Stimulated activated CD8-positive, alpha-beta memory T cell treated with anti-CD3 and anti-CD28 coated beads, Interleukin-2, amount 100 ng/mL, for 1 hour (primary cell): ENCODE data around the gene CARS2.
A peak's percentile ranks its signal among the peaks of the same experiment; 100 is the strongest.
"Not testable (repeated sequence)": the region's sequence is repeated elsewhere in the genome, so short reads cannot be mapped to it uniquely, and the experiment has no call there.

ENCODE experiments used
- DNase-seq, 2 donors: peaks; one replicate each; pipeline ENCODE4 v3.0.0-alpha.2; 2020; ENCODE audit warnings: low read depth in 2 of 2

Gene CARS2, protein sequence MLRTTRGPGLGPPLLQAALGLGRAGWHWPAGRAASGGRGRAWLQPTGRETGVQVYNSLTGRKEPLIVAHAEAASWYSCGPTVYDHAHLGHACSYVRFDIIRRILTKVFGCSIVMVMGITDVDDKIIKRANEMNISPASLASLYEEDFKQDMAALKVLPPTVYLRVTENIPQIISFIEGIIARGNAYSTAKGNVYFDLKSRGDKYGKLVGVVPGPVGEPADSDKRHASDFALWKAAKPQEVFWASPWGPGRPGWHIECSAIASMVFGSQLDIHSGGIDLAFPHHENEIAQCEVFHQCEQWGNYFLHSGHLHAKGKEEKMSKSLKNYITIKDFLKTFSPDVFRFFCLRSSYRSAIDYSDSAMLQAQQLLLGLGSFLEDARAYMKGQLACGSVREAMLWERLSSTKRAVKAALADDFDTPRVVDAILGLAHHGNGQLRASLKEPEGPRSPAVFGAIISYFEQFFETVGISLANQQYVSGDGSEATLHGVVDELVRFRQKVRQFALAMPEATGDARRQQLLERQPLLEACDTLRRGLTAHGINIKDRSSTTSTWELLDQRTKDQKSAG

DNA sequence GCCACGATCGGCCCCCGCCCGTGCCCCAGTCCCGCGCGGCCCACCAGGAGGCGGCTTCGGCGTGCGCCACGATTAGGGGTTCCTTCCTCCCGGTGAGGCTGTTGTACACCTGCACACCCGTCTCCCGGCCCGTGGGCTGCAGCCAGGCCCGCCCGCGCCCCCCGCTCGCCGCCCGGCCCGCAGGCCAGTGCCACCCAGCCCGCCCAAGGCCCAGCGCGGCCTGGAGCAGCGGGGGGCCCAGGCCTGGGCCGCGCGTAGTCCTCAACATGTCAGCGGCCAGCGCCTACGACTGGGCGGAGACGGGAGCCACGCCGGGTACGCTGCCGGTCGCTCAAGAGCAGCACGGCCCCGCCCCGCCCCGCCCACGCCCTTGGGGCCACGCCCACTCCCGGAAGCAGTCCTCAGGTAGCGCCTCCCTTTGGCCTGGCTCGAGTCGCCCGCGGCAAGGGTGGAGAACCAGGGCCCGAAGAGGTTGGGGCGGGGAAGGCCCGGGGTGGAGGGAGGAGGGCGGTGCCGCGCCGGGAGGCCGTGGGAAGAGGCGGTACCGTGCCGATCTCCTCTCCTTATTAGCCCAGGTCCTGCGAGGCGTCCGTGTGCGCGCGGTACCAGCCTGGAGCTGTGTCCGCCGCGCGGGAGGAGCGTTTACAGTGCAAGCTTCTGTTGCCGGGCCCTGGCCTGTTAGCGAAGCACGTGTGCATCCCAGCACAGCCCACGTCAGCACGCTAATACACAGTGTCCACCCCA, at the start of gene CARS2:
Gene CARS2 (minus strand): TSS at position 291 of the 744 bp plus-strand sequence. CDS start 23 bp downstream, at position 268.
- peak; percentile 87 to 89 for DNase-seq

DNA sequence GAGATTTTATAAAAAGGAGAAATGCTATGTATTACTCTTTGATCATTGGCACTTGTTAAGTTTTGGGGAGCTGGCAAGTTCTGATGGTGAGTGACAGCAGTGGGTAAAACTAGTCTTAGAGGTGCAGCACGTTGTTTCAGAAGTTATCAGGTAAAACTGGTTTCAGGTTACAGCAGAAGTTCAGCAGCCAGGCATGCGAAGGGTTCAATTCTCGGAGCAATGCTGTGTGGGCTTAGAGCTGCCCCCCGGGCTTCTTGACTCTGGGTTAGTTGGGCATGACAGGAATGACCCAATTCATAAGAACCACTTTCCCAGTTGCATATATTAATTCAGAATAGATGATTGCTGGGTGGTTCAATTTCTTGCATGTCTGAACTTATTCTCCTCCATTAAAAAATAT, 42.4 kb upstream of the CARS2 start:
- no peak for DNase-seq

DNA sequence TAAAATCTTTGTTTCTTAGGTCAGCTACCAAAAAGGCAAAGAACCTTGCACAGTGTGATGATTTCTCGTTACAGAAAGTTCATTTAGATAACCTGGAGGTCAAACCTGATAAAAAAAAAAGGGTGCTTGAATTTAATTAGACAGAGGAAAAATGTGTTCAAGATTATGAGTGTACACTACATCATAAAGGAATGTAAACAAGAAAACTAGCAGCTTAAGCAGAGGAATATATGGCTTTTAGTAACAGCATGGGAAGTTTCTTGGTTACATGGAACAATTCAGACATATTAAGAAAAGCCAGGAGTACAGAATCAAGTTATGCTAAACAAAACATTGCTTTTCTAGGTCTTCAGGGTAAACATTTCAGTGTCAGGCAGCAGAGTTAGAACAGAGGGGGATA, 40.5 kb upstream of the CARS2 start:
- no peak for DNase-seq

DNA sequence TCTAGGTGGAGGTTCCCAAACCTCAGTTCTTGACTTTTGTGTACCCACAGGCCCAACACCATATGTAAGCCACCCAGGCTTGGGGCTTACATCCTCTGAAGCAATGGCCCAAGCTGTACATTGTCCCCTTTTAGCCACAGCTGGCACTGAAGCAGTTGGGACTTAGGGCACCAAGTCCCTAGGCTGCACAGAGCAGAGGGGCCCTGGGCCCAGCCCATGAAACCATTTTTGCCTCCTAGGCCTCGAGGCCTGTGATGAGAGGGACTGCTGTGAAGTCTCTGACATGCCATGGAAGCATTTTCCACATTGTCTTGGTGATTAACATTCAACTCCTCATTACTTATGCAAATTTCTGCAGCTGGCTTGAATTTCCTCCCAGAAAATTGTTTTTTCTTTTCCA, 37.8 kb upstream of the CARS2 start:
- DNase-seq, result no peak

DNA sequence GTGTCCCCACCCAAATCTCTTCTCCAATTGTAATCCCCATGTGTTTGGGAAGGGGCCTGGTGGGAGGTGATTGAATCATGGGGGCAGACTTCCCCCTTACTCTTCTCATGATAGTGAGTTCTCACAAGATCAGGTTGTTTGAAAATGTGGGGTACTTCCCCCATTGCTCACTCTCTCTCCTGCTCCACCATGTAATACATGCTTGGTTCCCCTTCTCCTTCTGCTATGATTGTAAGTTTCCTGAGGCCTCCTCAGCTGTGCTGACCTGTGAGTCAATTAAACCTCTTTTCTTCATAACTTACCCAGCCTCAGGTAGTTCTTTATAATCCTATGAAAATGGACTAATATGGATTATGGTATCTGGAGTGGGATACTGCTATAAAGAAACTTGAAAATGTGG, 31.6 kb upstream of the CARS2 start:
- no peak for DNase-seq

DNA sequence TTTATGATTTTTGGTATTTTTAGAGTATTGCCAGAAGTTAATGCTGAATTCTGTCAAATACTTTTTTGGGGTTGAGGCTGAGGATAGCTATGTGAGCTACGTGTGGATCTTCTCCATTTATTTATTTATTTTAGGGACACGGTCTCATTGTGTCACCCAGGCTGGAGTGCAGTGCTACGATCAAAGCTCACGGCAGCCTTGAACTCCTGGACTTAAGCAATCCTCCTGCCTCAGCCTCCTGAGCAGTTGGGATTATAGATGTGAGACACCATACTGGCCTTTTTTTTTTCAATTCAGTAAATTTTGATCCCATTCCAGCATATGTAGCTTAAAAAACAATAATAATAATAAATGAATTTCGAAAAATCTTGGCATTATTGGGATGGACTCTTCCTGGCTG, 28.6 kb upstream of the CARS2 start:
- DNase-seq, result no peak

DNA sequence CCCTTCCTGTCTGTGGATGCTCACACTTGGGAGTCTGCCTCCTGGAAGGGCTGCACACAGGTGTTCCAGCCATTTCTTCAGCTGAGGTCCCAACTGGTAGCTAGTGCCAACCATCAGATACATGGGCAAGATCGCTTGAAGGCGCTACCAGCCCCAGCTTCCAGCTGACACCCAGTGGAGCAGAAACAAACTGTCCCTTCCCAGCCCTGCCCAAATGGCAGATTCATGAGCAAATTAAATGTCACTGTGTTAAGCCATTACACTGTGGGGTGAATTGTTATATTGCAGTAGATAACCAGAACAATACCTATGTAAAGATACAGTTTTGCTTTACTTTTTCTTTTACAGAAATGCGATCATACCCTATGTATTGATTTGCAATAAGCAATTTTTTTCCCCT, 25.2 kb upstream of the CARS2 start:
- DNase-seq, result no peak

DNA sequence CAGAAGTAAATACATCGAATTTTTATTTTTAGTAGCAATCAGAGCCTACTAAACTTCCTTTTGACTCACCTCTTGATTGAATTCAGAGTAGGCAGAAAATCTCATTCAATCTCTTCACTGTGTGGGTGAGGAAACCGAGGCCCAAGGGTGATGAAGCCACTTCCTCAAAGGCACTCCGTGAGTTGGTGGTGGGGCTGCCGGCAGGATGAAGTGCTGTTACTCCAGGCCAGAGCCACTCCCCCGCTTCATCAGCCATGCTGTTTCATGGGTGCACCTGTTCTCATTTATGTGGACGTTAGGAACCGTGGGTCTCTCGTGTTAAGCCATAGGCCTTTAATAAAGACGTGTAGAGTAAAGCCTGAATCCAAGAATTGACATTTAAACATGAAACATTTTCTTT, 20.8 kb upstream of the CARS2 start:
- peak in 1 of 2 donors; percentile 30 for DNase-seq

DNA sequence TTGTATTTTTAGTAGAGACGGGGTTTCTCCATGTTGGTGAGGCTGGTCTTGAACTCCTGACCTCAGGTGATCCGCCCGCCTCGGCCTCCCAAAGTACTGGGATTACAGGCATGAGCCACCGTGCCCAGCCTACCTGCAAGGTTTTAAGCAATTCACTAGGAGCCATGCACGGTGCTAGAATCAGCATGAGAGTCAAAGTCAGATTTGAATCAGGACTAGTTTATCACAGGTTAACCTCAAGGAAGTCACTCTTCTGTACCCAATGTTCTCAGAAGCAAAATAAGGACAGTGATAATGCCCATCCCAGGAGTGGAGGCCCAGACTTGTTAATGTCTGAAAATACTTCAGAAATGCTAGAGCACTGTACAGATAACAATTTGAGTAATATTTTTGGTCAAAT, 20.2 kb upstream of the CARS2 start:
- not testable (repeated sequence) for DNase-seq

DNA sequence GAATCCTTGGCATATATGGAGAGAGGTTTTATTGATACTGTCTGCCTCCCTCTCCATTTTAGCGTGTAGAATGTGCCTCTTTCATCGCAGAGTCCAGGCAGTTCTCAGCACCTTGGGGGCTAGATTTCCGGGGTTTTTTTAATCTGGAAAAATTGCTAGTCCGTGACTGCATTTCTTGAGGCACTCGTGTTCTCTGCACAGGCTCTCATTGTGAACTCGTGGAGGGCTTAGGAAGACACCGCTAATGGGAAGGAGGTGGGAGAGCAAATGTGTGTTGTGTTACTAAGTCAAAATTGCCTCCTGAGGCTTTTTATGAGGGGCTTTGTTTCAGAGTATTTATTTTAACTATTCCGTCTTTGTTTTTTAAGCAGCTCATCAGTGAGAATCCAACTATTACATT, 17.7 kb upstream of the CARS2 start:
- DNase-seq, result no peak

DNA sequence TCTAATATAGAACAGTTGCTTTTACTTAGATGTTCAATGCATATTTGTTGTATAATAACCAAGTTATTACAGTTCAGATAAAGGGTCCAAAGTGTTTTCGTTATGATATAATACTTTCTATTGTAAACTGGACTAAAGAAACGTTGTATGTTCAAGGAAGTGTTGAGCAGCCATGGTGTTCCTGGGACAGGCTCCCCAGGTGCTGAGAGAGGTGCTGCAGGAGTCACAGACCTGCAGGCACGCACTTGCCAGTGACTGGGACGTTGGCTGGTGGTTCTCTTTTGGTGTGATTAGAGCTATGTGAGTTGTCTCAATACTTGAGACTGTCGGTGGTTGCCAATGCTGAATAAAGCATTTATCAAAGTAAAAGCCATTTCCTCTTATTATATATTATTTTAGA, 17.1 kb upstream of the CARS2 start:
- no peak for DNase-seq

DNA sequence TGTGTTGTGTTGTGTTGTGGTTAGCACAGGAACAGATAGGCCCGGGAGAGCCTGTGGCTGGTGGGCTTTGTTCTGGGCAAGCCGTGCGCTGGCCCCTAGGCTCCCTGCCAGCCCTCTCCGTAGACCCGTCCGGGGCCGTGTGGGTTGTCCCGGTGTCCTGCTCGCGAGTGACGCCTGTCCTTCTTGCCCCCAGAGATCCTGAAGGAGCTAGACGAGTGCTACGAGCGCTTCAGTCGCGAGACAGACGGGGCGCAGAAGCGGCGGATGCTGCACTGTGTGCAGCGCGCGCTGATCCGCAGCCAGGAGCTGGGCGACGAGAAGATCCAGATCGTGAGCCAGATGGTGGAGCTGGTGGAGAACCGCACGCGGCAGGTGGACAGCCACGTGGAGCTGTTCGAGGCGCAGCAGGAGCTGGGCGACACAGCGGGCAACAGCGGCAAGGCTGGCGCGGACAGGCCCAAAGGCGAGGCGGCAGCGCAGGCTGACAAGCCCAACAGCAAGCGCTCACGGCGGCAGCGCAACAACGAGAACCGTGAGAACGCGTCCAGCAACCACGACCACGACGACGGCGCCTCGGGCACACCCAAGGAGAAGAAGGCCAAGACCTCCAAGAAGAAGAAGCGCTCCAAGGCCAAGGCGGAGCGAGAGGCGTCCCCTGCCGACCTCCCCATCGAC, 13.3 kb upstream of the CARS2 start:
- no peak for DNase-seq

DNA sequence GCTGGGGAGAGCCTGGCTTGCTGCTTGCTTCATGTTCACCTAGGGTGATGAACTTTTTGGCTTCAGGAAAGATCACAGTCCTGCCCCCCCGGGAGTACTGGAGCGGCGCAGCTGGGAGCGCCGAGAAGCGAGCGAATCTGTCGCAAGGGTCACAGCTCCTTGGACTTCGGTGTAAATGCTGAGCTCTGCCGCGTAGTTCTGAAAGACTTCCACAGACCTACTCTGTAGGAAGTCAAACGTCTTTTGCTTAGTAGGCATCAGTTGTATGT, 10.3 kb upstream of the CARS2 start:
- no peak for DNase-seq

DNA sequence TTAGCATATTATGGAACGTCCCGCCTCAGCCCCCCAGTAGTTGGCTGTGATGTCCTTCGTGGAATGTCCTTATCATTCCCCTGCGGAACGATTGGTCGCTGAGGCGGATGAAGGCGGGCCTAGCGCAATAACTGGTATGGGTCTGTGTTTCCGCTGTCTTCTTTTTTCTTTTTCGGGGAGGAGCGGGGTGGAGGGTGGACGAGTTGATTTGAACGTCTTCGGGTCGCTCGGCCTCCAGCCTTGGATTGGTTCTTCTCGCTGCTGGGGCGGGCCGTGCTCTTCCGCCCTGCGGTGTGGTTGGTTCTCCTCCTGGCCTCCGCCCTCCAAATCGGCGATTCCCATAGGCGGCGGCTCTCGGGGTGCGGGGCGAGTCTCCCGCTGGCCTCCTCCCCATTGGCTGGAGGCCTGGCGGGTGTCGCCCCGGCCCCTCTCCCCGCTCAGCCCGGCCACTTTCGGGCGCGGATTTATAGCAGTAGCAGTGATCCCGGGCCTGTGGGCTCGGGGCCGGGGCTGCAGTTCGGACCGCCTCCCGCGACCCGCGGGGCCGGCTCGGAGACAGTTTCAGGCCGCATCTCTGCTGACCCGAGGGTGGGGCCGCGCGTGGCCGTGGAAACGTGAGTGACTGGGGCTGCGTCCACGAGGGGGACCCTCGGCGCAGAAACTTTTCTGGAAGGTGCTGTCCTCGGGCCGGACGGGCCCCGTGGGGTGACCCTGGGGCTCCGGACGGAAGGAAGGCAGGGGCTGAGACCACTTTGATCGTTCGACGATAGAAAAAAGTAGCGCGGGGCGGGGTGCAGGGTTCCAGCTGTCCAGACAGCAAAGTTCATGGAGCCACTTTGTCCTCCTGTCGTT, 9.7 kb upstream of the CARS2 start:
- DNase-seq, result peak; percentile 87 to 93

DNA sequence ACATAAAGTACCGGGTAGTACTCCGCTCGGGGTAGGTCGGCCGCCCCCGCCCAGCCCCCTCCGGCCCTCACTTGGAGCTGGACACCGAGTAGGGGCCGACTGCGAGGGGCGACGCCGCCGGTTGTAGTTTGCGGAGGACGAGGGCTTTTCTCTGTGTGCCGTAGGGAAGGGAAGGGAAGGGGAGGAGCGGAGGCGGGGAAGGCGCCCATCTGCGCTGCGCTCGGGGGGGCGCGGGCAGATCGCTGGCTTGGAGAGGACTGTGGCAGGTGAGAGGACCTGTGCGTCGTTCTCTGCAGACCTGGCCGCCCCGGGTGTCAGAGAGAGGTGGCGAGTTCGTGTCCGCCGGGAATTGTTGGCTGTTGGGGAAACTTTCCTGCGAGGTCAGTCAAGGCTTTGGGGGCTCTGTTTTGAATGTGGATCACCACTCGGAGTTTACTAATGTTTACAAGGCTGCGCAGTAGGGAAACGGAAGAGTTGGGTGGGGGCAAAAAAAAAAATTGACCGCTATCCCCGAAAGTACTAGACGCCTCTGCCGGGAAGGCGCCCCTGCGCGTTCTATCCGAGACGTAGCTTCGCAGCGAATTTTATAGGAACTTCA, 9.0 kb upstream of the CARS2 start:
- peak; percentile 30 to 34 for DNase-seq

DNA sequence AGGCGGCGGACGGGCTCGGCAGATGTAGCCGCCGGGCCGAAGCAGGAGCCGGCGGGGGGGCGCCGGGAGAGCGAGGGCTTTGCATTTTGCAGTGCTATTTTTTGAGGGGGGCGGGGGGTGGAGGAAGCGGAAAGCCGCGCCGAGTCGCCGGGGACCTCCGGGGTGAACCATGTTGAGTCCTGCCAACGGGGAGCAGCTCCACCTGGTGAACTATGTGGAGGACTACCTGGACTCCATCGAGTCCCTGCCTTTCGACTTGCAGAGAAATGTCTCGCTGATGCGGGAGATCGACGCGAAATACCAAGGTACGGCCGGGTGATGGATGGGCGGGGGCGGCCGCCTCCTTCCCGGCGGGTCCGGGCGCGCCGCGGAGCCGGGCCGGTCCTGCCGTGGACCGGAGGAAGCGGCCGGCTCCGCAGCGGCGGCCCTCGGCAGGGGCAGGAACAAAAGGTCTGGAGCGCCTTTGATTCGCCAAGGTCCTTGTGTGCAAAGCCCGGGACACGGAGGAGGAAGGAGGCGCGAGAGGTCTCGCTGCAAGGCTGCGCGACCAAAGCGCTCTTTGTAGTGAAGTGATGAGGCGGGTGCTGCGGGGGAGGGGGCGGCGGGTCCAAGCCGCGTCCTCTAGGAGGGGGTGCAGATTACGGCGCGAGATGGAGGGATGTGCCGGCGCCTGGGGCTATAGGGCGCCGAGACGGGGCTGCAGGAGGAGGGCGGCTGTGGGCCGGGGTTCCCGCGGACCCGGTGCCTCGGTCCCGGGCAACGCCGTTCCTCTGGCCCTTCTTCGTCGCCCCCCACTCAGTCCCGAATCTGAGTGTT, 8.3 kb upstream of the CARS2 start:
- DNase-seq, result peak; percentile 54 to 70

DNA sequence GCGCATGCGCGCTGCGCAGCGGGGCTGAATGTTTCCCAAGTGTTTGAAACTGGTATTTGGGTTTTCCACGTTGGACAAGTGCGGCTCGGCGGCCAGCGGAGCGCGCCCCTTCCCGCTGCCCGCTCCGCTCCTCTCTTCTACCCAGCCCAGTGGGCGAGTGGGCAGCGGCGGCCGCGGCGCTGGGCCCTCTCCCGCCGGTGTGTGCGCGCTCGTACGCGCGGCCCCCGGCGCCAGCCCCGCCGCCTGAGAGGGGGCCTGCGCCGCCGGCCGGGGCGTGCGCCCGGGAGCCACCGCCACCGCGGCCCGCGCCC, 7.7 kb upstream of the CARS2 start, which contains the start of gene ING1:
Gene ING1 (plus strand): TSS at position 59 of the 311 bp plus-strand sequence. CDS start 450 bp downstream, outside the sequence.
- no peak for DNase-seq

DNA sequence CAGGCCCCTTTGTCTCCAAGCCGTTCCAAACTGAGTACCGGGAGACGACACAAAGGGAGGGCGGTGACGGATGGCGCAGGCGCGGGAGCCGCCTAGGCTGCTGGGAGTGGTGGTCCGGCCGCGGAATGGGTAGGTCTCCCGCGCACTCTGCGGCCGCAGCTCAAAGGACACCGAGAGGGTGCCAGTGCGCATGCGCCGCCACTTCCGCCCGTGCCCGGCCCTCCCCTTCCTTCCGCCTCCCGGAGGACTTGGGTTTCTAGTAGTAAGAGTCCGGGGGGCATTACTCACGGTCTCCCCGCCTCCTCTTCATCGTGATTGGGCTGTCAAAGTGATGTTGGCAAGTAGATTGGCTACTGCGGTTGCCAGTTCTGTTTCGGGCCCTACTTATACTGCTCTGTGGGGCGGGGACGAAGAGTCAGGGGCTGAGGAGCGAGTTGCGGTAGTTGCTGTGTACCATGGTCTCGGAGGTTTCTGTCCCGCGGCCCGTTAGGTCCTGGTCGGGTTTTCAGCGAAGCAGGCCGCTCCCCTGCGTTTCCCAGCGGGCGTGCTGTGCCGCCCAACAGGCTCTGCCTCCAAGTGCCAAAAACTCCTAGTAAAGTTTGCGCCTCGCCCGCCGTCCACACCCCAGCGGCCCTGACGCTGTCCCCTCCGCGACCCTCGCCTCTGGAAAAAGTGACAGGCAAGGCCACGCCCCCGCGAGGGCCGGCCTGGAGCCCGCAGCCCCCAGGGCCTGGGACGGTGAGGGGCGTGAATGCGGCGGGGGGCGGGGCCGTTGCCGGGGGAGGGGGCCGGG, 7.1 kb upstream of the CARS2 start:
- peak; percentile 98 to 99 for DNase-seq

DNA sequence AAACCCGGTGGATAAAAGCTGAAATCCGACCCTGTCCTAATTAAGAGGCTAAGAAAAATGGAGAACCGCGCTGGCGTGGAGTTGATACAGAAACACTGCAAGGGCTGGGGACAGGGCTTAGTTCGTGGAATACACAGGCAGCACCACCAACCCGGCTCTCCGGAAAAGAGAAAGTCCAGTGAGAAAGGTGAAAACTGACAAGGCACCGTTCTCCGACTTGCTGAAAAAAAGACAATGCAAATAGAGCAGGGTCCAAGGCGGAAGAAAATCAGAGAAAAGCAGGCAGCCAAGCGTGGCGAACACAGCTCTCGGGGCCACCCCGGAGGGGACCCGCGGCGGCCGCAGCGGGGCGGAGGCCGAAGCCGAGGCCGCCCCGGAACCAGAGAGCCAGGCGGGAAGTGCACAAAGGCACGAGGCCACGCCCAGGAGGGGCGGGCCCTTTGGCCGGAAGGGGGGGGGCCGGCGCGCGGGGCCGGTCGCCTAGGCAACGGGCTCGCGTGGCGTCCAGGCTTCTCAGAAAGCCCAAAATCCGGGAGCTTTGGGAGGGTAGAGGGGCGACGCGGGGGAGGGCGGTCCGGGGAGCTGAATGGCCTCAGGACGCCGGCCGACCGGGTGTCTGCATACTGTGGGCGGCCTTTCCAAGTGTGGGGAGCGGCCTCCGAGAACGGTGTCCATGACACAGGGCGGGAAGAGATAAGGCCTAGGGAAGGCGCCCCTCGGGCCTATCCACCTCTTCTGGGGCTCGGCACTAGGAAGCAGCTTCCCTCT, 6.3 kb upstream of the CARS2 start:
- DNase-seq, result peak; percentile 78 to 82
